ENCODE results near the gene PDE7B. TPM values are rescaled to one million over a fixed set of nuclear protein-coding genes. Genes with fewer than 3 reads are reported as not detected.

The PDE7B gene
- total and polyA plus RNA-seq, 3 experiments from 2014 or later = 0.04 to 0.24 (median 0.07) TPM

GRCh38 chr6:135996668-135997067 lies 145.2 kb downstream of the PDE7B start:
- H3K36me3 ChIP-seq (ENCODE audit: insufficient read depth, low read length) = no peaks in the 10 kb centered on the region
- Mint-ChIP-seq H3K4me3 (no peak overlapping the region), H3K36me3 (no peaks in the 10 kb centered on the region), H3K4me1 (no peaks in the 10 kb centered on the region), H3K9me3 (peaks cover 0 to 6% (median 5%) of the 10 kb centered on the region in 5 donors), H3K27me3 (peaks cover 5 to 26% of the 10 kb centered on the region in 2 donors), H3K27ac (no peak overlapping the region)
- no peaks in the 10 kb centered on the region for H3K27me3 ChIP-seq (ENCODE audit: insufficient read depth, low read length, poor library complexity, severe bottlenecking)
- H3K4me3 ChIP-seq (ENCODE audit: low read length) = no peak overlapping the region
- POLR2A ChIA-PET = no interaction called here
- no peaks in the 10 kb centered on the region for H3K9me3 ChIP-seq (ENCODE audit: low read length)
- no peak overlapping the region for H3K27ac ChIP-seq (ENCODE audit: low read depth, low read length)
- CTCF ChIA-PET = no interaction called here
- H3K4me1 ChIP-seq (ENCODE audit: insufficient read depth, low read length) = no peaks in the 10 kb centered on the region
- no peak for DNase-seq

- CTCF ChIA-PET = no interaction called here
- no peak overlapping the region for H3K27ac Mint-ChIP-seq
- no peaks in the 10 kb centered on the region for H3K36me3 ChIP-seq (ENCODE audit: insufficient read depth, low read length)
- no peak for DNase-seq
- no peak overlapping the region for H3K4me3 Mint-ChIP-seq
- no peaks in the 10 kb centered on the region for H3K9me3 ChIP-seq (ENCODE audit: low read length)
- no peak overlapping the region for H3K4me3 ChIP-seq (ENCODE audit: low read length)
- H3K9me3 Mint-ChIP-seq = peaks cover 0 to 6% (median 5%) of the 10 kb centered on the region in 5 donors
- H3K4me1 ChIP-seq (ENCODE audit: insufficient read depth, low read length) = no peaks in the 10 kb centered on the region
- H3K4me1 Mint-ChIP-seq = no peaks in the 10 kb centered on the region
- H3K27me3 ChIP-seq (ENCODE audit: insufficient read depth, low read length, poor library complexity, severe bottlenecking) = no peaks in the 10 kb centered on the region
- POLR2A ChIA-PET = no interaction called here
- H3K27me3 Mint-ChIP-seq = peaks cover 5 to 19% of the 10 kb centered on the region in 2 donors
- no peaks in the 10 kb centered on the region for H3K36me3 Mint-ChIP-seq
- H3K27ac ChIP-seq (ENCODE audit: low read depth, low read length) = no peak overlapping the region
Observed at GRCh38 chr6:135999393-135999792, 147.9 kb downstream of the PDE7B start.

- H3K27me3 ChIP-seq (ENCODE audit: insufficient read depth, low read length, poor library complexity, severe bottlenecking) = no peaks in the 10 kb centered on the region
- ChIA-PET CTCF (no interaction called here), POLR2A (no interaction called here)
- no peaks in the 10 kb centered on the region for H3K36me3 Mint-ChIP-seq
- DNase-seq = no peak
- no peaks in the 10 kb centered on the region for H3K4me1 ChIP-seq (ENCODE audit: insufficient read depth, low read length)
- no peaks in the 10 kb centered on the region for H3K4me1 Mint-ChIP-seq
- no peak overlapping the region for H3K4me3 Mint-ChIP-seq
- H3K9me3 ChIP-seq (ENCODE audit: low read length) = no peaks in the 10 kb centered on the region
- peaks cover 4 to 10% (median 6%) of the 10 kb centered on the region in 5 donors for H3K9me3 Mint-ChIP-seq
- H3K4me3 ChIP-seq (ENCODE audit: low read length) = no peak overlapping the region
- peaks cover 5 to 8% of the 10 kb centered on the region in 2 donors for H3K27me3 Mint-ChIP-seq
- no peaks in the 10 kb centered on the region for H3K36me3 ChIP-seq (ENCODE audit: insufficient read depth, low read length)
- H3K27ac ChIP-seq (ENCODE audit: low read depth, low read length) = no peak overlapping the region
- no peak overlapping the region for H3K27ac Mint-ChIP-seq
Observed at GRCh38 chr6:136007345-136007744, 155.8 kb downstream of the PDE7B start.

- Histone ChIP-seq H3K36me3 (ENCODE audit: insufficient read depth, low read length) (no peaks in the 10 kb centered on the region), H3K27me3 (ENCODE audit: insufficient read depth, low read length, poor library complexity, severe bottlenecking) (no peaks in the 10 kb centered on the region), H3K9me3 (ENCODE audit: low read length) (no peaks in the 10 kb centered on the region), H3K4me3 (ENCODE audit: low read length) (no peak overlapping the region), H3K4me1 (ENCODE audit: insufficient read depth, low read length) (no peaks in the 10 kb centered on the region), H3K27ac (ENCODE audit: low read depth, low read length) (no peak overlapping the region)
- Mint-ChIP-seq H3K36me3 (no peaks in the 10 kb centered on the region), H3K4me3 (no peak overlapping the region), H3K4me1 (no peaks in the 10 kb centered on the region), H3K9me3 (peaks cover 2 to 10% (median 4%) of the 10 kb centered on the region in 5 donors), H3K27me3 (peaks cover 9 to 14% of the 10 kb centered on the region in 2 donors), H3K27ac (no peak overlapping the region)
- ChIA-PET POLR2A (no interaction called here), CTCF (no interaction called here)
- no peak for DNase-seq
Observed at GRCh38 chr6:136011475-136011874, 160.0 kb downstream of the PDE7B start.

- POLR2A ChIA-PET = no interaction called here
- no peaks in the 10 kb centered on the region for H3K4me1 Mint-ChIP-seq
- H3K36me3 ChIP-seq (ENCODE audit: insufficient read depth, low read length) = no peaks in the 10 kb centered on the region
- no peak overlapping the region for H3K27ac Mint-ChIP-seq
- H3K4me1 ChIP-seq (ENCODE audit: insufficient read depth, low read length) = no peaks in the 10 kb centered on the region
- no peaks in the 10 kb centered on the region for H3K27me3 ChIP-seq (ENCODE audit: insufficient read depth, low read length, poor library complexity, severe bottlenecking)
- no peaks in the 10 kb centered on the region for H3K36me3 Mint-ChIP-seq
- peaks cover 0 to 10% (median 4%) of the 10 kb centered on the region in 5 donors for H3K9me3 Mint-ChIP-seq
- H3K4me3 ChIP-seq (ENCODE audit: low read length) = no peak overlapping the region
- H3K9me3 ChIP-seq (ENCODE audit: low read length) = no peaks in the 10 kb centered on the region
- H3K27me3 Mint-ChIP-seq = peaks cover 9 to 14% of the 10 kb centered on the region in 2 donors
- H3K27ac ChIP-seq (ENCODE audit: low read depth, low read length) = no peak overlapping the region
- DNase-seq = no peak
- no peak overlapping the region for H3K4me3 Mint-ChIP-seq
- CTCF ChIA-PET = no interaction called here
Observed at GRCh38 chr6:136012198-136012887, 160.8 kb downstream of the PDE7B start.

GRCh38 chr6:136012943-136013342 lies 161.4 kb downstream of the PDE7B start:
- no peaks in the 10 kb centered on the region for H3K36me3 Mint-ChIP-seq
- no peaks in the 10 kb centered on the region for H3K4me1 Mint-ChIP-seq
- no peak for DNase-seq
- no peaks in the 10 kb centered on the region for H3K36me3 ChIP-seq (ENCODE audit: insufficient read depth, low read length)
- H3K27ac Mint-ChIP-seq = no peak overlapping the region
- no peaks in the 10 kb centered on the region for H3K4me1 ChIP-seq (ENCODE audit: insufficient read depth, low read length)
- no peak overlapping the region for H3K4me3 ChIP-seq (ENCODE audit: low read length)
- POLR2A ChIA-PET = no interaction called here
- peaks cover 0 to 8% (median 4%) of the 10 kb centered on the region in 5 donors for H3K9me3 Mint-ChIP-seq
- no peaks in the 10 kb centered on the region for H3K27me3 ChIP-seq (ENCODE audit: insufficient read depth, low read length, poor library complexity, severe bottlenecking)
- H3K4me3 Mint-ChIP-seq = no peak overlapping the region
- CTCF ChIA-PET = no interaction called here
- H3K9me3 ChIP-seq (ENCODE audit: low read length) = no peaks in the 10 kb centered on the region
- no peak overlapping the region for H3K27ac ChIP-seq (ENCODE audit: low read depth, low read length)
- H3K27me3 Mint-ChIP-seq = peaks cover 9 to 14% of the 10 kb centered on the region in 2 donors

- Histone ChIP-seq H3K9me3 (ENCODE audit: low read length) (no peaks in the 10 kb centered on the region), H3K27ac (ENCODE audit: low read depth, low read length) (no peak overlapping the region), H3K4me3 (ENCODE audit: low read length) (no peak overlapping the region), H3K27me3 (ENCODE audit: insufficient read depth, low read length, poor library complexity, severe bottlenecking) (no peaks in the 10 kb centered on the region), H3K36me3 (ENCODE audit: insufficient read depth, low read length) (no peaks in the 10 kb centered on the region), H3K4me1 (ENCODE audit: insufficient read depth, low read length) (no peaks in the 10 kb centered on the region)
- Mint-ChIP-seq H3K9me3 (peaks cover 0 to 3% (median 2%) of the 10 kb centered on the region in 5 donors), H3K4me1 (no peaks in the 10 kb centered on the region), H3K27me3 (peaks cover 9 to 14% of the 10 kb centered on the region in 2 donors), H3K4me3 (no peak overlapping the region), H3K27ac (no peak overlapping the region), H3K36me3 (no peaks in the 10 kb centered on the region)
- ChIA-PET CTCF (no interaction called here), POLR2A (no interaction called here)
- DNase-seq = no peak
Observed at GRCh38 chr6:136014454-136015437, 163.2 kb downstream of the PDE7B start.

GRCh38 chr6:136015531-136015930 lies 164.0 kb downstream of the PDE7B start:
- Mint-ChIP-seq H3K36me3 (no peaks in the 10 kb centered on the region), H3K4me3 (no peak overlapping the region), H3K27ac (no peak overlapping the region), H3K27me3 (peaks cover 6 to 14% of the 10 kb centered on the region in 2 donors), H3K4me1 (no peaks in the 10 kb centered on the region), H3K9me3 (no peaks in the 10 kb centered on the region)
- H3K4me1 ChIP-seq (ENCODE audit: insufficient read depth, low read length) = no peaks in the 10 kb centered on the region
- no peak overlapping the region for H3K4me3 ChIP-seq (ENCODE audit: low read length)
- no peaks in the 10 kb centered on the region for H3K9me3 ChIP-seq (ENCODE audit: low read length)
- ChIA-PET POLR2A (no interaction called here), CTCF (no interaction called here)
- H3K27ac ChIP-seq (ENCODE audit: low read depth, low read length) = no peak overlapping the region
- no peaks in the 10 kb centered on the region for H3K27me3 ChIP-seq (ENCODE audit: insufficient read depth, low read length, poor library complexity, severe bottlenecking)
- DNase-seq = no peak
- H3K36me3 ChIP-seq (ENCODE audit: insufficient read depth, low read length) = no peaks in the 10 kb centered on the region

Measured in CD8-positive, alpha-beta memory T cell (primary cell).